HG02870 (cell line): ENCODE data around the gene DNAH8.
A peak's percentile ranks its signal among the peaks of the same experiment; 100 is the strongest.
"Not testable (repeated sequence)": the region's sequence is repeated elsewhere in the genome, so short reads cannot be mapped to it uniquely, and the experiment has no call there.

Experiments
- ATAC-seq: cut with Tn5 transposase; IDR thresholded peaks from one replicate; pipeline ENCODE4 v1.9.1; 2021; ENCODE audit warnings: mild to moderate bottlenecking, moderate library complexity; ENCODE audit not compliant: unreplicated experiment

Gene DNAH8

GRCh38 chr6:38715016-38715689 is at the start of gene DNAH8:
Gene DNAH8, plus strand, starts transcription at chr6:38715311. Its CDS starts 7,499 bp downstream, at chr6:38722810.
- ATAC-seq = no peak

- peak; percentile 71 for ATAC-seq
Measured at GRCh38 chr6:38671885-38672467, 43.1 kb upstream of the DNAH8 start.

- no peak for ATAC-seq
Measured at GRCh38 chr6:38673397-38674165, 41.5 kb upstream of the DNAH8 start.

GRCh38 chr6:38676236-38676973 is 38.7 kb upstream of the DNAH8 start:
- ATAC-seq = no peak

- no peak for ATAC-seq
Measured at GRCh38 chr6:38676974-38677544, 38.1 kb upstream of the DNAH8 start.

- no peak for ATAC-seq
Measured at GRCh38 chr6:38678178-38678760, 36.8 kb upstream of the DNAH8 start.

GRCh38 chr6:38679668-38680067 is 35.4 kb upstream of the DNAH8 start:
- no peak for ATAC-seq

GRCh38 chr6:38681850-38682249 is 33.3 kb upstream of the DNAH8 start:
- no peak for ATAC-seq

GRCh38 chr6:38684237-38684636 is 30.9 kb upstream of the DNAH8 start:
- ATAC-seq = no peak

- ATAC-seq = no peak
Measured at GRCh38 chr6:38684904-38685303, 30.2 kb upstream of the DNAH8 start.

- no peak for ATAC-seq
Measured at GRCh38 chr6:38686270-38687042, 28.7 kb upstream of the DNAH8 start.

- ATAC-seq = no peak
Measured at GRCh38 chr6:38687043-38687353, 28.1 kb upstream of the DNAH8 start.

GRCh38 chr6:38687549-38687948 is 27.6 kb upstream of the DNAH8 start:
- no peak for ATAC-seq

- ATAC-seq = no peak
Measured at GRCh38 chr6:38688579-38689087, 26.5 kb upstream of the DNAH8 start.

- no peak for ATAC-seq
Measured at GRCh38 chr6:38695227-38695900, 19.7 kb upstream of the DNAH8 start.

- no peak for ATAC-seq
Measured at GRCh38 chr6:38695933-38696332, 19.2 kb upstream of the DNAH8 start.

- no peak for ATAC-seq
Measured at GRCh38 chr6:38696345-38696744, 18.8 kb upstream of the DNAH8 start.

- no peak for ATAC-seq
Measured at GRCh38 chr6:38697846-38698245, 17.3 kb upstream of the DNAH8 start.

GRCh38 chr6:38699702-38700101 is 15.4 kb upstream of the DNAH8 start:
- not testable (repeated sequence) for ATAC-seq
